22Rv1 (cell line): Measurements from ENCODE around the gene PALLD.

Experiments used
- H3K27ac ChIP-seq: fragments of 450-650 bp; 2 replicates; pipeline ENCODE4 v1.5.1; 2017
- ZFX ChIP-seq: fragments of 450-650 bp; IDR thresholded peaks from 2 replicates; pipeline ENCODE4 v1.6.1; 2017; ENCODE audit warnings: antibody characterized with exemption, borderline replicate concordance
- TF ChIP-seq, protein P1 (sequence below): fragments of 450-650 bp; IDR thresholded peaks from 2 replicates; pipeline ENCODE4 v1.5.1; 2017; ENCODE audit warnings: mild to moderate bottlenecking

Gene PALLD

DNA sequence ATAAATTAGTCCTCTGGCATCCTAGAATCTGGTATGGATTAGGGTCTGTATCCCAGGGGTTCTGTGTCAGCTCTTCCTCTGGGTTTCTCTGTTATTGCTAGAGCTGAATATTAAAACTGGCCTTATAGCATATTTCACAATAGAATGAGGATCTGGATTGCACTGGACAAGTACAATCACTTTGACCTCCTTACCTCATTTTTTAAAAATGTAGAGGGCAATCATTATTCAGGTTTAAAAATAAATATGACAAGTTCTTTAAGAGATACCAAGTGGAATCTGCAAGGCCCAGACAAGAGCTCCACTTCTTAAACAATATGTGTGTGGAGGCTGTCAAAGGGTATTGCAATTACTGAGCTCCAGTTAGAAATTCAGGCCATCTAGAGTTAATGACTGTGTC, 1.4 kb downstream of the PALLD start:
- TF ChIP-seq, protein P1, sequence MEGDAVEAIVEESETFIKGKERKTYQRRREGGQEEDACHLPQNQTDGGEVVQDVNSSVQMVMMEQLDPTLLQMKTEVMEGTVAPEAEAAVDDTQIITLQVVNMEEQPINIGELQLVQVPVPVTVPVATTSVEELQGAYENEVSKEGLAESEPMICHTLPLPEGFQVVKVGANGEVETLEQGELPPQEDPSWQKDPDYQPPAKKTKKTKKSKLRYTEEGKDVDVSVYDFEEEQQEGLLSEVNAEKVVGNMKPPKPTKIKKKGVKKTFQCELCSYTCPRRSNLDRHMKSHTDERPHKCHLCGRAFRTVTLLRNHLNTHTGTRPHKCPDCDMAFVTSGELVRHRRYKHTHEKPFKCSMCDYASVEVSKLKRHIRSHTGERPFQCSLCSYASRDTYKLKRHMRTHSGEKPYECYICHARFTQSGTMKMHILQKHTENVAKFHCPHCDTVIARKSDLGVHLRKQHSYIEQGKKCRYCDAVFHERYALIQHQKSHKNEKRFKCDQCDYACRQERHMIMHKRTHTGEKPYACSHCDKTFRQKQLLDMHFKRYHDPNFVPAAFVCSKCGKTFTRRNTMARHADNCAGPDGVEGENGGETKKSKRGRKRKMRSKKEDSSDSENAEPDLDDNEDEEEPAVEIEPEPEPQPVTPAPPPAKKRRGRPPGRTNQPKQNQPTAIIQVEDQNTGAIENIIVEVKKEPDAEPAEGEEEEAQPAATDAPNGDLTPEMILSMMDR, result no peak
- no peak for TF ChIP-seq ZFX
- no peak overlapping the region for H3K27ac ChIP-seq

DNA sequence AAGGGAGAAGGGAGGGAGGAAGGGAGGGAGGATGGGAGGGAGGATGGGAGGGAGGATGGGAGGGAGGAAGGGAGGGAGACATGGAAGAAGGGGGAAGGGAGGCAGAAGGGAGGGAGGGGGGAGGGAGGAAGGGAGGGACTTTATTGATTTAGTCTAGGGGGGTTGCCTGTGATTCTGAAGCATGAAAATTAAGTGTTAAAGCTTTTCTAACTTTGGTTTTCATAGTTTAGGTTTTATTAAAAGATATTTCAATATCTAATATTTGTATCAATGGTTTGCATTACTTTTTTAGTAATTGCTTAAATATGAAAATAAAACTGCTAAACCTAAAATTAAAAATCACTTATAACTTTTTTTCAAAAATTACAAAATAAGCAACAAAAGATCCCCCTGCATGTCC, 2.4 kb downstream of the PALLD start:
- H3K27ac ChIP-seq, result no peak overlapping the region
- no peak for TF ChIP-seq ZFX

DNA sequence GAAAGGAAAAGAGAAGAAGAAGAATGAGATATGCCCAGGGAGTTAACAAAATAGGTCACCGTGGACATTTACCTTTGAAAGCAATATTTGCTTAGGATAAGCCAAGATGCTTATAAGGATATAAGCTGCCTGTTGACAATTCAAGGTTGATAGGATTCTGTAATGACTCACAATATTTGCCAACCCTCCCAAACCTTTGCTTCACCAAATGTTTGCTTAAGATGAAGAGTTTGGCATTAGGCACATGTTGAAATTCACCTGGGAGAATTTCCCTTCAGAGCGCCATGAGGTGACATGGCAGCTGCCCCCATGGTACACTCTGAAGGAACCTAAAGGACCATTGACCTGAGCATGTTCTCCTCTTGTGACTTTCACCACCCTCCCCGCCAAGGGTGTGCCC, 4.6 kb downstream of the PALLD start:
- TF ChIP-seq ZFX, result no peak
- TF ChIP-seq, protein P1, result no peak
- H3K27ac ChIP-seq, result peak overlapping the region; percentile 48

DNA sequence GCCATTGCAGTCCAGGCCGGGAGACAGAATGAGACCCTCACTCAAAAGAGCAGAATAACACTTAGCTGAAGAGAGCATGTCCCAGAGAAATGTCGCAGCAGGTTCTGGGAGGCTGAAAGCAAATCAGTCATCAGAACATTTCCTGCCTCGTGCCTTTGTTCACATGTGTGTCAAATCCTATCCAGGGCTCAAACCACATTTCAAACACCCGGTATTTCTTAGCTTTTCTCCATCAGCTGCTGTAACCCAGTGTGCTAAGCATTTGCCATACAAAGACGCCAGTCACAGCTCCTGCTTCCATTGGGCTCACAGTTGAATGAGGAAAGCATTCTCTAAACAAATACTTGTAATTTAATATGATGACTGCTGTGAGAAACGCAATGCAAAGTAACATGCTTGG, 6.0 kb downstream of the PALLD start:
- no peak overlapping the region for H3K27ac ChIP-seq
- TF ChIP-seq, protein P1, result no peak
- TF ChIP-seq ZFX, result no peak

DNA sequence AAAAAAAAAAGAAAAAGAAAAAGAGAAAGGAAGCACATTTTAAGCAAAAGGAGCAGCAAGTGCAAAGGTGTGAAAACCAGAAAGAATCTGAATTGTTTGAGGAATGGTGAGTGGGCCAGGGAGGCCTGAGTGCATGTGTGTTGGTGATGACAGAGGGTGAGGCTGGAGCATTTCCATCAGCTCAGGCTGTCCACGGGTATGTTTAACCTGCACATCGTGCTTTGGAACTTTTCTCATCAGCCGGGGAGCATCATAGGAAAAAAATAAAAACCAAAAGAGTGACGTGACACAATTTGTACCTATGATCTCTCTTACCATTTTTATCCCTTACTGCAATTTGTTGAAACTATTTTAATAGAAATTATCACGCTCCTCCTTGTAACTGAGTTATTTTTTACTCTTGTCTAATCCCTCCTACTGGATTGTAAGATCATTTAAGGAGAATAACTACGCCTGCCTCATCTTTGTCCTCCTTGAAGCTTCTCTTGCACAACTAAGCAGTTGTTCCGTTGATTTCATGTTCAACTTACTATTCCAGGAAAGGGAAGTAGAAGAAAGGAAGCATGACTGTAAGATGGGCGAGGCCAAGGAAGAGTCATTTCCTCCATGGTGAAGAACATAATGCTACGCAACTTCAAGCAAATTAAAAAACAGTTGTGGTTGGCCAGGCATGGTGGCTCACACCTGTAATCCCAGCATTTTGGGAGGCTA, 7.0 kb downstream of the PALLD start:
- no peak overlapping the region for H3K27ac ChIP-seq
- TF ChIP-seq, protein P1, result no peak
- no peak for TF ChIP-seq ZFX

DNA sequence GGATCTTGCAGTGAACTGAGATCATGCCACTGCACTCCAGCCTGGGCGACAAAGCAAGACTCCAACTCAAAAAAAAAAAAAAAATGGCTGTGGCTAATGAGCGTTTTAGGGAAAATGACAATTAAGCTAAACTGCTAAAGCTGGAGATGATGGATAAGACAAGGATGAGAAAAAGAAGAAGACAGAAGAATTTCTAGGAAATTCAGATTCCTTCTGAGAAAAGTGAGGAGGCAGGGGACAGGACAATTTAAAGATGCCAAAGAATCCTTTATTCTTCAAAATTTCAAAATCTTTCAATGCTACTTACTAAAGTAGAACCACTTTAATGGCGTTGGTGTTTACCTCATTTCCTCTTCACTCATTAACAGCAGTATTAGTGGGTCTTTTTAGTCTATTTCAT, 7.7 kb downstream of the PALLD start:
- TF ChIP-seq, protein P1, result no peak
- H3K27ac ChIP-seq, result no peak overlapping the region

DNA sequence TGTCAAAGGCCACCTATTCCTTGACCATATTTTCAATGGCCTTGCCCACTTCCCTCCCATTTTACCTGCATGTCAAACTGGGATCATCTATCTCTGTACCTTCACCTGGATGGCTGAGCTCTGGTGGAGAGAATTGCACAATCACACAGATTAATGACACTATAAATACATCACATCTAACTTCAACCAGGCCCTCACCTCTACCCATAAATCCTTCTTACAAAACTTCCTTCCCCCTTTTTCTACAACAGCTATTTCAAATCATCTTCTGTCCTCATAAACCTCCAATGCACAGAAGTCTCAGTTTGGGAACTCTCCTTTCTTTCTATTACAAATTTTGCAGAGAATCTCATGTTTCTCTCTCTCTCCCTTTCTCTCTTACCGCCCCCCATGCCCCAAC, 9.2 kb downstream of the PALLD start:
- H3K27ac ChIP-seq, result no peak overlapping the region
- TF ChIP-seq, protein P1, result no peak
- no peak for TF ChIP-seq ZFX
